Left lung (tissue), 10 donors: ENCODE results near the gene SYT14. TPM values are rescaled to one million over a fixed set of nuclear protein-coding genes. Genes with fewer than 3 reads are reported as not detected.

Experiments
- ATAC-seq: fragments of 200-7000 bp; cut with Tn5 transposase; one replicate; pipeline ENCODE4 v1.9.1; 2020; ENCODE audit warnings: moderate library complexity
- DNase-seq, 4 donors: peaks; one replicate each; pipeline ENCODE4 v3.0.0-alpha.2; 2013 to 2020
- H3K27ac ChIP-seq, 2 donors: fragments of 200-600 bp; sonication (generic) in 1 of 2; one replicate each; pipeline versions ENCODE4 v1.5.0 to v1.8.0; 2020 to 2021
- H3K27me3 ChIP-seq, 2 donors: fragments of 200-600 bp; sonication (generic) in 1 of 2; one replicate each; pipeline versions ENCODE4 v1.5.0 to v1.8.0; 2020 to 2021
- H3K36me3 ChIP-seq, 2 donors: fragments of 200-600 bp; sonication (generic) in 1 of 2; one replicate each; pipeline versions ENCODE4 v1.5.0 to v1.8.0; 2020 to 2021
- H3K4me1 ChIP-seq, 2 donors: fragments of 200-600 bp; one replicate each; pipeline ENCODE4 v1.8.0; 2021
- H3K4me3 ChIP-seq, 2 donors: fragments of 200-600 bp; sonication (generic) in 1 of 2; one replicate each; pipeline versions ENCODE4 v1.5.0 to v1.8.0; 2020 to 2021; ENCODE audit warnings: mild to moderate bottlenecking in 1 of 2
- H3K9me3 ChIP-seq, 2 donors: fragments of 200-600 bp; sonication (generic) in 1 of 2; one replicate each; pipeline versions ENCODE4 v1.5.0 to v1.8.0; 2020 to 2021
- intact Hi-C, 2 donors: fragments of 100-400 bp; cut with DNase I; formaldehyde crosslinking; loops; one replicate each; pipeline versions ENCODE4 v1.11.2 to v1.14.2; 2022
- polyA plus RNA-seq, 6 donors: library from polyadenylated mRNA; unstranded; fragments of 120-200 nt; gene quantifications; one replicate each; pipeline ENCODE4 v1.2.1, GENCODE V29; 2013; ENCODE audit not compliant: insufficient read length in 6 of 6
- total RNA-seq, 2 donors: library from RNA; stranded (reverse); fragmentation: NEBNext Ultra II Directional; extraction: Animal tissue kit (Norgen Biotek cat#: 25700); gene quantifications; one replicate each; pipeline ENCODE4 v1.2.1, GENCODE V29; 2021
- TF ChIP-seq, protein P1 (sequence below), 2 donors: fragments of 200-600 bp; sonication (generic) in 1 of 2; IDR thresholded peaks; one replicate each; pipeline versions ENCODE4 v1.5.0 to v1.8.0; 2021; ENCODE audit warnings: antibody characterized with exemption in 2 of 2
- donor health status: DM: no; HTN: yes; CAD: no.
- donor health status: DM: no; HTN: no; CAD: no.

SYT14 gene
- total and polyA plus RNA-seq, 8 donors = 0.16 to 1.1 (median 0.34) TPM; not detected in 1

DNA sequence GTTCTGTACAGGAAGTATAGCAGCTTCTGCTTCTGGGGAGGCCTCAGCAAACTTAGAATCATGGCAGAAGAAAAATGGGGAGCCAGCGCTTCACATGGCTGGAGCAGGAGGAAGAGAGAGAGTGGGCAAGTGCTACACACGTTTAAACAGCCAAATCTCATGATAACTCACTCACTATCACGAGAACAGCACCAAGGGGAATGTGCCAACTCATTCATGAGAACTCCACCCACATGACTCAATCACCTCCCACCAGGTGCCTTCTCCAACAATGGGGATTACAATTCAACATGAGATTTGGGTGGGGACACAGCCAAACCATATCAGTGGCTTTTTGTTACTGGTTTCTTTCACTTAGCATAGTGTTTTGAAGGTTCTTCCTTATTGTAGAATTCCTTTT is 138.6 kb downstream of the SYT14 start:
- Histone ChIP-seq H3K27ac (no peak overlapping the region), H3K36me3 (no peaks in the 10 kb centered on the region), H3K4me3 (no peak overlapping the region), H3K27me3 (no peaks in the 10 kb centered on the region), H3K9me3 (peaks cover 0 to 2% of the 10 kb centered on the region in 2 donors), H3K4me1 (no peaks in the 10 kb centered on the region)
- TF ChIP-seq, protein P1, sequence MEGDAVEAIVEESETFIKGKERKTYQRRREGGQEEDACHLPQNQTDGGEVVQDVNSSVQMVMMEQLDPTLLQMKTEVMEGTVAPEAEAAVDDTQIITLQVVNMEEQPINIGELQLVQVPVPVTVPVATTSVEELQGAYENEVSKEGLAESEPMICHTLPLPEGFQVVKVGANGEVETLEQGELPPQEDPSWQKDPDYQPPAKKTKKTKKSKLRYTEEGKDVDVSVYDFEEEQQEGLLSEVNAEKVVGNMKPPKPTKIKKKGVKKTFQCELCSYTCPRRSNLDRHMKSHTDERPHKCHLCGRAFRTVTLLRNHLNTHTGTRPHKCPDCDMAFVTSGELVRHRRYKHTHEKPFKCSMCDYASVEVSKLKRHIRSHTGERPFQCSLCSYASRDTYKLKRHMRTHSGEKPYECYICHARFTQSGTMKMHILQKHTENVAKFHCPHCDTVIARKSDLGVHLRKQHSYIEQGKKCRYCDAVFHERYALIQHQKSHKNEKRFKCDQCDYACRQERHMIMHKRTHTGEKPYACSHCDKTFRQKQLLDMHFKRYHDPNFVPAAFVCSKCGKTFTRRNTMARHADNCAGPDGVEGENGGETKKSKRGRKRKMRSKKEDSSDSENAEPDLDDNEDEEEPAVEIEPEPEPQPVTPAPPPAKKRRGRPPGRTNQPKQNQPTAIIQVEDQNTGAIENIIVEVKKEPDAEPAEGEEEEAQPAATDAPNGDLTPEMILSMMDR (IDR thresholded peaks at IDR 0.05) = no peak
- no peak for ATAC-seq
- intact Hi-C loops = no loop called here
- no peak for DNase-seq

DNA sequence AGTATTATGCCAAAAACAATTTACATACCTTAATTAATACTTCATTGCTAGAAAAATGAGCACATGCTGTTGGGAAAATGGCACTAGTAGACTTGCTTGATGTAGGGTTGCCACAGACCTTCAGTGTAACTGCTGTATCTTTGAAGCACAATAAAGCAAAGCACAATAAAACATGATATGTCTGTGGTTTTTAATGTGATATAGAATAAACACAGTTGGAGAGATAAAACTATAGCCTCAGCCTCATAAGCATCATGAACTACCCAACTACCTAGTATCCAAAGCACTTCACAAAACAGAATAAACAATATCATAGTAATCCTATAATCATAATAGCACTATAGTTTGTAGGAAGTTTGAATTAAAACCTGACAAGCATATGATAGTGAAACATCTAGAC is 143.5 kb downstream of the SYT14 start:
- Histone ChIP-seq H3K27me3 (no peaks in the 10 kb centered on the region), H3K4me3 (no peak overlapping the region), H3K27ac (no peak overlapping the region), H3K9me3 (peaks cover 0 to 2% of the 10 kb centered on the region in 2 donors), H3K36me3 (no peaks in the 10 kb centered on the region), H3K4me1 (no peaks in the 10 kb centered on the region)
- DNase-seq = no peak
- ATAC-seq = no peak
- TF ChIP-seq, protein P1 (IDR thresholded peaks at IDR 0.05) = no peak
- intact Hi-C loops = no loop called here

DNA sequence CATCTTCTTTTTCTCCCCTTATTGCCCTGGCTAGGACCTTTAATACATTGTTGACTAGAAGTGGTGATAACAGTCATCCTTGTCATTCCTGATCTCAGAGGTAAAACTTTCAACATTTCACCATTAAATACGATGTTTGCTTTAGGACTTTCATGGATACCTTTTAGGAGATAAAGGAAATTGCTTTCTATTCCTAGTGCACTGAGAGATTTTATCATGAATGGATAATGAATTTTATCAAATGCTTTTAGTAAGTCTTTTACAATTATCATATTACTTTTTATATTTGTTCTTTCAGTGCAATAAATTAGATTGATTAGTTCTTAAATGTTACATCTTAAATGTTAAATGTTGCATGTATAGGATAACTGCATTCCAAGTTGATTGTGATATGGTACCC is 147.3 kb downstream of the SYT14 start:
- TF ChIP-seq, protein P1 (IDR thresholded peaks at IDR 0.05) = no peak
- no peaks in the 10 kb centered on the region for H3K36me3 ChIP-seq
- peaks cover 0 to 5% of the 10 kb centered on the region in 2 donors for H3K9me3 ChIP-seq
- H3K4me3 ChIP-seq = no peak overlapping the region
- intact Hi-C loops = no loop called here
- H3K27me3 ChIP-seq = no peaks in the 10 kb centered on the region
- no peaks in the 10 kb centered on the region for H3K4me1 ChIP-seq
- DNase-seq (no peak), ATAC-seq (no peak)
- H3K27ac ChIP-seq = no peak overlapping the region

DNA sequence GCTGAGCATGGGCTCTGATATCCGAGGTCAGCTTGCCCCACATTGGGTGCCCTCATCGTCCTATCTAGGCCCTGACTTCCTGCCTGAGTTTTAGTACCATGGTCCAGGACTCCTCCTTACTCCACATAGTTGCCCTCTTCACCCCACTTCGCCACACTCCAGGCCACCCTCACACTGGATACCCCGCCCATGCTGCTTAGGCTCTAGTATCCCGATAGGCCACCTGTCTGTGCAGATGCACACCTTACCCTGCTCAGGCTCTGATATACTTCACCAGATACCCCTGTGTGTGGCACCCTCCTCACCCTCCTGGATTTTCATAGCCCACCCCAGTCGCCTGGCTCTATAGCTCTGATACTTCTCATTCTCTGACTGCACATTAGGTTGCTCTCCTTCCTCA is 149.0 kb downstream of the SYT14 start:
- TF ChIP-seq, protein P1 (IDR thresholded peaks at IDR 0.05) = no peak
- intact Hi-C loops = no loop called here
- Histone ChIP-seq H3K4me3 (no peak overlapping the region), H3K36me3 (no peaks in the 10 kb centered on the region), H3K27me3 (no peaks in the 10 kb centered on the region), H3K9me3 (peaks cover 0 to 5% of the 10 kb centered on the region in 2 donors), H3K4me1 (no peaks in the 10 kb centered on the region), H3K27ac (no peak overlapping the region)
- no peak for DNase-seq
- no peak for ATAC-seq

DNA sequence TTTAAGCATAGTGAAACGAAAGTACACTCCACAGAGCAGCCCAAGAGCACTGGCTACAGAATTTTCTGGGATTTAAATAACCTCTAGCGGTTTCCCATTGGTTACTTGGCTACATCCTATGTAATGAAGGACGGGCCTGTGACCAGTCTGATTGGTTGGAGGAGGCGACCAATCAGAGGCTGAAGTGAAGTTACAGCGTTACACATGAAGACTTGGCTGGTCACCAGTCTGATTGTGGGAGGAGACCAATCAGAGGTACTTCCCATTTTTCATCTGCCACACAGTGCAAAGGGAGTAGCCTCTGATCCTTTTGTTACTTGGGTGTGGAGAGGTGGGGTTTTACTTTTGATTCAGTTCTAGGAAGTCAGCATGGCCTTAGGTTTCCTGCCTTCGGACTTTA is 151.8 kb downstream of the SYT14 start:
- DNase-seq (no peak), ATAC-seq (no peak)
- Histone ChIP-seq H3K36me3 (no peaks in the 10 kb centered on the region), H3K27me3 (no peaks in the 10 kb centered on the region), H3K4me3 (no peak overlapping the region), H3K27ac (no peak overlapping the region), H3K4me1 (no peaks in the 10 kb centered on the region), H3K9me3 (peaks cover 0 to 5% of the 10 kb centered on the region in 2 donors)
- TF ChIP-seq, protein P1 (IDR thresholded peaks at IDR 0.05) = no peak
- intact Hi-C loops = no loop called here
